Measurements from ENCODE around the gene PHACTR3. TPM values are rescaled to one million over a fixed set of nuclear protein-coding genes. Genes with fewer than 3 reads are reported as not detected.

PHACTR3 gene
- total RNA-seq, 1 experiment from 2014 or later: not detected

GRCh38 chr20:59698598-59698997 is 94.3 kb downstream of the PHACTR3 start:
- H3K9me3 Mint-ChIP-seq: peaks cover 0 to 100% of the 10 kb centered on the region in 2 experiments; a peak in 2 of 5 replicates

More at GRCh38 chr20:59698598-59698997, 94.3 kb downstream of the PHACTR3 start:
- Histone ChIP-seq H2BK20ac (ENCODE audit: low read depth, low read length, poor library complexity, severe bottlenecking) (no peak overlapping the region), H2AK5ac (ENCODE audit: insufficient read length, low read length) (no peak overlapping the region), H3K79me1 (ENCODE audit: insufficient read depth, low read depth, low read length, poor library complexity, severe bottlenecking) (no peaks in the 10 kb centered on the region), H2BK120ac (ENCODE audit: low read depth, low read length, poor library complexity, severe bottlenecking) (no peak overlapping the region), H4K20me1 (ENCODE audit: control insufficient read depth, insufficient read depth, insufficient read length) (no peaks in the 10 kb centered on the region), H3K23me2 (ENCODE audit: insufficient read length, low read depth, low read length, poor library complexity, severe bottlenecking) (no peaks in the 10 kb centered on the region), H4K8ac (replicated peaks; ENCODE audit: insufficient read length, low read depth, low read length) (no peak overlapping the region), H3K14ac (ENCODE audit: insufficient read depth, low read length) (no peak overlapping the region), H3K4me1 (ENCODE audit: insufficient read depth, low read length) (no peaks in the 10 kb centered on the region), H3K23ac (ENCODE audit: insufficient read length, low read depth, low read length) (no peak overlapping the region), H4K91ac (ENCODE audit: insufficient read length, low read depth, low read length) (no peak overlapping the region), H3T11ph (ENCODE audit: low read length) (no peak overlapping the region), H3K4me2 (ENCODE audit: insufficient read depth, insufficient read length, low read length) (no peak overlapping the region), H2AFZ (ENCODE audit: low read length) (no peak overlapping the region), H2BK5ac (ENCODE audit: insufficient read length, low read length) (no peak overlapping the region), H3K18ac (ENCODE audit: insufficient read length, low read depth, low read length) (no peak overlapping the region), H3K27me3 (ENCODE audit: insufficient read depth, low read length) (no peaks in the 10 kb centered on the region), H4K5ac (ENCODE audit: insufficient read length, low read depth, low read length) (no peak overlapping the region), H3K27ac (ENCODE audit: insufficient read length, low read depth, low read length) (no peak overlapping the region), H3K79me2 (ENCODE audit: insufficient read depth, low read length) (no peaks in the 10 kb centered on the region), H3K9me3 (ENCODE audit: control insufficient read depth, low read depth, low read length) (peaks cover 13% of the 10 kb centered on the region), H3K56ac (ENCODE audit: insufficient read length, low read depth, low read length) (no peak overlapping the region), H3K9ac (ENCODE audit: extremely low read depth, insufficient read length, low read length) (no peak overlapping the region), H3K4ac (ENCODE audit: low read depth, low read length) (no peak overlapping the region), H2BK15ac (ENCODE audit: low read depth, low read length) (no peak overlapping the region), H2BK12ac (ENCODE audit: insufficient read length, low read depth, low read length) (no peak overlapping the region)
- Mint-ChIP-seq H3K36me3 (ENCODE audit: insufficient read depth in 1 of 3, low read depth in 3 of 3) (peaks cover 0 to 4% (median 0%) of the 10 kb centered on the region in 3 experiments; a peak in 2 of 7 replicates), H3K4me3 (no peak overlapping the region), H3K4me1 (no peaks in the 10 kb centered on the region), H3K27ac (no peak overlapping the region; a peak in 1 of 7 replicates), H3K27me3 (ENCODE audit: low read depth) (peaks cover 40% of the 10 kb centered on the region)
- DNase-seq: no peak
- no peak for TF ChIP-seq CTCF (conservative IDR thresholded peaks at IDR 0.05)
- WGBS (ENCODE audit: extremely low coverage, insufficient read length, low lambda C conversion rate): no CpG with 5 or more reads among the region's 1 CpG

Data from H9 (cell line).